22Rv1 (cell line): ENCODE results near the gene SLC22A14.

Source experiments
- CTCF ChIP-seq: fragments of 450-650 bp; IDR thresholded peaks from 2 replicates; pipeline ENCODE4 v1.5.1; 2017; ENCODE audit warnings: mild to moderate bottlenecking
- ZFX ChIP-seq: fragments of 450-650 bp; IDR thresholded peaks from 2 replicates; pipeline ENCODE4 v1.6.1; 2017; ENCODE audit warnings: antibody characterized with exemption, borderline replicate concordance

DNA sequence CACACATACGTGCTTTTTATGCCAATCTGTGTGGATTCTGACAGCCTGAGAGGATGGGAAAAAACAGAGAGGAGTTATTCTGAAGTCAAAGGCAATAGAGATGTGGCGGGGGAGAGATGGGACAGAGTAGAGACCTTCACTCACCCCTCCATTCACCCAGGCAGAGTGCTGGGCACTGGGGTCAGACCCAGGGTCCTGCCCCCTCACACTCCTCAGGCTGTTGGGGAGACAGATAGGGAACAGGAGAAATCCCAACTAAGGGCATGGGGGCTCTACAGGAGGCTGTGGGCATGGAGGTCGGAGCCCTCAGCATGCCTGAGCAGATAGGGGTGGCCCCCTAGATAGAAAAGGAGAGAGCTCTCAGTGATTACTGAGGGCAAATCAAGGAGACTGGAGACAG, 30.3 kb downstream of the SLC22A14 start:
- TF ChIP-seq CTCF (no peak), ZFX (no peak)
